ENCODE measurements around the gene EN1. TPM values are rescaled to one million over a fixed set of nuclear protein-coding genes. Genes with fewer than 3 reads are reported as not detected.
A peak's percentile ranks its signal among the peaks of the same experiment; 100 is the strongest.

Gene EN1
- total and polyA plus RNA-seq, 2 of the 13 experiments (the other 11 are each of a cell fraction or from before 2014, with no cell fraction given): not detected

DNA sequence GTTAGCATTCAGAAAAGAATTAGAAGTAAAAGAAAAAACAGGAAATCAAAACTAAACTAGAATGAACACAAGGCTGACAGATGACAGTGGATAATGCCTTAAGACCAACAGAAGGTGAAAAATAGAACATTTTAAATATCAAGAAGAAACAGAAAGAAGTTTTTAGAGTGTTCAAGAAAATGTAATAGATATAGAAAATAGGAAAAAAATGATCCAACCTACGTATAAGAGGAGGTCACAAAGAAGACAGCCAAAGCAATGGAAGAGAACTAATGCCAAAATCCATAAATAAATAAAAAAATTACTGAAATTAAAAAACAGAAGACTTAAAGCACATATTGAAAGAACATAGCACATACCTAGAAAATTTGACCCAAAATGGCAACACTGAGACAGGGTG lies 42.5 kb upstream of the EN1 start (continued):
- TF ChIP-seq ZNF7 (CRISPR knock-in tag; IDR thresholded peaks at IDR 0.05) (no peak), ZNF33B (CRISPR knock-in tag; IDR thresholded peaks at IDR 0.05) (no peak), TOPORS (CRISPR knock-in tag; IDR thresholded peaks at IDR 0.05) (no peak), XRCC5 (optimal IDR thresholded peaks at IDR 0.05; ENCODE audit: low read length) (no peak), ZNF746 (CRISPR knock-in tag; IDR thresholded peaks at IDR 0.05) (no peak)
- TF ChIP-seq, protein P1, sequence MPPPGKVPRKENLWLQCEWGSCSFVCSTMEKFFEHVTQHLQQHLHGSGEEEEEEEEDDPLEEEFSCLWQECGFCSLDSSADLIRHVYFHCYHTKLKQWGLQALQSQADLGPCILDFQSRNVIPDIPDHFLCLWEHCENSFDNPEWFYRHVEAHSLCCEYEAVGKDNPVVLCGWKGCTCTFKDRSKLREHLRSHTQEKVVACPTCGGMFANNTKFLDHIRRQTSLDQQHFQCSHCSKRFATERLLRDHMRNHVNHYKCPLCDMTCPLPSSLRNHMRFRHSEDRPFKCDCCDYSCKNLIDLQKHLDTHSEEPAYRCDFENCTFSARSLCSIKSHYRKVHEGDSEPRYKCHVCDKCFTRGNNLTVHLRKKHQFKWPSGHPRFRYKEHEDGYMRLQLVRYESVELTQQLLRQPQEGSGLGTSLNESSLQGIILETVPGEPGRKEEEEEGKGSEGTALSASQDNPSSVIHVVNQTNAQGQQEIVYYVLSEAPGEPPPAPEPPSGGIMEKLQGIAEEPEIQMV (CRISPR knock-in tag; IDR thresholded peaks at IDR 0.05; ENCODE audit: low read depth): no peak
- TF ChIP-seq, protein P2, sequence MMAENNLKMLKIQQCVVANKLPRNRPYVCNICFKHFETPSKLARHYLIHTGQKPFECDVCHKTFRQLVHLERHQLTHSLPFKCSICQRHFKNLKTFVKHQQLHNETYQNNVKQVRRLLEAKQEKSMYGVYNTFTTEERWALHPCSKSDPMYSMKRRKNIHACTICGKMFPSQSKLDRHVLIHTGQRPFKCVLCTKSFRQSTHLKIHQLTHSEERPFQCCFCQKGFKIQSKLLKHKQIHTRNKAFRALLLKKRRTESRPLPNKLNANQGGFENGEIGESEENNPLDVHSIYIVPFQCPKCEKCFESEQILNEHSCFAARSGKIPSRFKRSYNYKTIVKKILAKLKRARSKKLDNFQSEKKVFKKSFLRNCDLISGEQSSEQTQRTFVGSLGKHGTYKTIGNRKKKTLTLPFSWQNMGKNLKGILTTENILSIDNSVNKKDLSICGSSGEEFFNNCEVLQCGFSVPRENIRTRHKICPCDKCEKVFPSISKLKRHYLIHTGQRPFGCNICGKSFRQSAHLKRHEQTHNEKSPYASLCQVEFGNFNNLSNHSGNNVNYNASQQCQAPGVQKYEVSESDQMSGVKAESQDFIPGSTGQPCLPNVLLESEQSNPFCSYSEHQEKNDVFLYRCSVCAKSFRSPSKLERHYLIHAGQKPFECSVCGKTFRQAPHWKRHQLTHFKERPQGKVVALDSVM (CRISPR knock-in tag; IDR thresholded peaks at IDR 0.05): no peak

DNA sequence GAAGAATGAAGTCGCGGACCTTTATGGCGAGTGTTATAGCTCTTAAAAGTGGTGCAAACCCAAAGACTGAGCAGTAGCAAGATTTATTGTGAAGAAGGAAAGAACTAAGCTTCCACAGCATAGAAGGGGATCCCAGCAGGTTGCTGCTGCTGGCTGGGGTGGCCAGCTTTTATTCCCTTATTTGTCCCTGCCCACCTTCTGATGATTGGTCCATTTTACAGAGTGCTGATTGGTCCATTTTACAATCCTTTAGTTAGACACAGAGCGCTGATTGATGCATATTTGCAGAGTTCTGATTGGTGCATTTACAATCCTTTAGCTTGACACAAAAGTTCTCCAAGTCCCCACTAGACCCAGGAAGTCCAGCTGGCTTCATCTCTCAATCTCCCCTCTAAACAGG lies 36.3 kb upstream of the EN1 start:
- FAIRE-seq (no peak), DNase-seq (ENCODE audit: low spot score) (no peak), ATAC-seq (no peak)
- no peaks in the 10 kb centered on the region for H3K36me3 ChIP-seq (replicated peaks in 1 of 2; ENCODE audit: control insufficient read depth in 1 of 2, insufficient read depth in 2 of 2, low read length in 2 of 2)
- H3K9ac ChIP-seq (ENCODE audit: insufficient read depth, low read depth, low read length): no peak overlapping the region
- CTCF ChIA-PET (ENCODE audit: low intra/inter-chr PET ratio, low total read pairs): no interaction called here
- no peaks in the 10 kb centered on the region for H3K79me2 ChIP-seq (ENCODE audit: insufficient read depth, low read length)
- TF ChIP-seq ZFYVE20 (CRISPR knock-in tag; IDR thresholded peaks at IDR 0.05; ENCODE audit: borderline replicate concordance, low read depth) (no peak), MAFK (conservative IDR thresholded peaks at IDR 0.05 in 1 of 2, IDR thresholded peaks at IDR 0.05 in 1 of 2; ENCODE audit: low read length in 2 of 2) (0 out of 4 replicates have a peak, but pooled peaks of 1 of the 2 experiments have one; percentile 10), RBFOX2 (IDR thresholded peaks at IDR 0.05; ENCODE audit: low read depth, low read length) (no peak), RORA (CRISPR knock-in tag; IDR thresholded peaks at IDR 0.05) (no peak)
- no peaks in the 10 kb centered on the region for H4K20me1 ChIP-seq (ENCODE audit: insufficient read depth, low read length)
- H3K4me1 ChIP-seq (ENCODE audit: insufficient read depth, low read length): 0 out of 2 replicates have a peak, but pooled peaks cover 4% of the 10 kb centered on the region
- no peaks in the 10 kb centered on the region for H3K27me3 ChIP-seq (ENCODE audit: control insufficient read depth in 1 of 2, insufficient read depth in 2 of 2, low read length in 2 of 2)
- POLR2A ChIA-PET: no interaction called here
- H3K4me2 ChIP-seq (ENCODE audit: low read depth, low read length): no peak overlapping the region
- no peak overlapping the region for H2AFZ ChIP-seq (ENCODE audit: low read length)
- H3K9me3 ChIP-seq (ENCODE audit: low read length): peaks cover under 1% of the 10 kb centered on the region
- no peak overlapping the region for H3K27ac ChIP-seq (ENCODE audit: extremely low read length, insufficient read depth, low read length)
- WGBS (ENCODE audit: low lambda C conversion rate): 68% methylated on average over 4 of the region's 4 CpGs
- in situ Hi-C loops (cut with HindIII; ENCODE audit: extremely low pct_ligation_motif_present, low pct_unique_long_range_greater_than_20kb): loop anchor here (5.0 to 10.0 kb wide), 2 partner anchors 294 to 431 kb away; no protein-coding TSS in a partner anchor
- intact Hi-C loops (cut with micrococcal nuclease; ENCODE audit: unreplicated experiment): no loop called here
- BruUV-seq (replicated peaks): no TSS peak
- no peak overlapping the region for H3K4me3 ChIP-seq (replicated peaks in 1 of 3; ENCODE audit: insufficient read depth in 1 of 3, low read depth in 2 of 3, low read length in 3 of 3)
